K562 (cell line): ENCODE measurements around the gene SAMD8. TPM values are rescaled to one million over a fixed set of nuclear protein-coding genes. Genes with fewer than 3 reads are reported as not detected.

Experiments
- ATAC-seq: fragments of 200-7000 bp; cut with Tn5 transposase; 3 replicates; pipeline ENCODE4 v1.9.1; 2020; ENCODE audit warnings: moderate library complexity
- BruUV-seq: library from RNA; stranded (reverse); fragments of 400-500 nt; replicated peaks from 2 replicates; lab custom pipeline; 2021; lab: Mats Ljungman, UMichigan
- CTCF ChIA-PET: fragments of 300-600 bp; formaldehyde crosslinking; extraction: SDS; loops from one replicate; lab custom pipeline; 2021; ENCODE audit warnings: low intra/inter-chr PET ratio; lab: Yijun Ruan, JAX
- POLR2A ChIA-PET: fragments of 300-600, 350-650 bp; sonication (Branson Sonifier 250); formaldehyde crosslinking; extraction: SDS; loops from one replicate; lab custom pipeline; 2021; ENCODE audit warnings: antibody characterized with exemption, inconsistent platforms; lab: Yijun Ruan, JAX
- DNase-seq, 4 experiments: peaks; one replicate each; pipeline versions ENCODE4 v3.0.0 to v3.0.0-alpha.2; 2011 to 2018; ENCODE audit warnings: low spot score in 3 of 4, mixed read lengths in 3 of 4; ENCODE audit errors: extremely low read depth in 1 of 4
- FAIRE-seq: peaks from 2 replicates; lab custom pipeline; 2011; peaks lifted over from hg19 to GRCh38; lab: Jason Lieb, UNC
- H2AFZ ChIP-seq: 2 replicates; pipeline ENCODE4 v1.6.0; 2011; ENCODE audit warnings: low read depth, low read length, control low read depth, inconsistent platforms
- H3K27ac ChIP-seq: fragments of 200-600 bp; 3 replicates; pipeline ENCODE4 v1.8.0; 2011; ENCODE audit warnings: low read depth, mild to moderate bottlenecking, control low read depth, inconsistent platforms, low read length, moderate library complexity, mixed read lengths; ENCODE audit errors: extremely low read depth
- H3K27me3 ChIP-seq, 2 experiments: fragments of 300-600 bp in 1 of 2; 2 replicates in 1 of 2; 3 replicates in 1 of 2; pipeline versions ENCODE4 v1.6.0 to v1.8.0; 2011; ENCODE audit warnings: inconsistent platforms in 2 of 2, low read length in 2 of 2, mild to moderate bottlenecking in 1 of 2, mixed read lengths in 1 of 2, moderate library complexity in 1 of 2; ENCODE audit not compliant: control insufficient read depth in 2 of 2, insufficient read depth in 2 of 2
- H3K36me3 ChIP-seq: fragments of 300-600 bp; 3 replicates; pipeline ENCODE4 v1.8.0; 2011; ENCODE audit warnings: mild to moderate bottlenecking, low read length, inconsistent platforms; ENCODE audit not compliant: control insufficient read depth, insufficient read depth
- H3K4me1 ChIP-seq, 2 experiments: fragments of 200-600 bp in 1 of 2; replicated peaks in 1 of 2; 2 replicates in 1 of 2; 3 replicates in 1 of 2; pipeline versions ENCODE4 v1.5.1 to v1.8.0; 2011; ENCODE audit warnings: inconsistent platforms in 2 of 2, low read length in 2 of 2, mild to moderate bottlenecking in 1 of 2, mixed read lengths in 1 of 2, moderate library complexity in 1 of 2; ENCODE audit not compliant: control insufficient read depth in 2 of 2, insufficient read depth in 2 of 2
- H3K4me2 ChIP-seq: 2 replicates; pipeline ENCODE4 v1.6.1; 2011; ENCODE audit warnings: low read length, control low read depth, inconsistent platforms, mixed read lengths; ENCODE audit not compliant: insufficient read depth
- H3K4me3 ChIP-seq: fragments of 200-600 bp; sonication (generic), shearing (Covaris generic); 2 replicates; pipeline ENCODE4 v1.5.1; 2016; ENCODE audit warnings: control low read depth, inconsistent platforms
- H3K79me2 ChIP-seq: fragments of 200-600 bp; 3 replicates; pipeline ENCODE4 v1.8.0; 2011; ENCODE audit warnings: low read length, inconsistent platforms; ENCODE audit not compliant: control insufficient read depth, insufficient read depth
- H3K9ac ChIP-seq, 2 experiments: 2 replicates each; pipeline versions ENCODE4 v1.6.0 to v1.6.1; 2011; ENCODE audit warnings: low read depth in 2 of 2, low read length in 2 of 2, control low read depth in 1 of 2, inconsistent platforms in 1 of 2, mild to moderate bottlenecking in 1 of 2, mixed read lengths in 1 of 2; ENCODE audit not compliant: insufficient read depth in 1 of 2
- H3K9me1 ChIP-seq: one replicate; pipeline ENCODE4 v1.6.0; 2011; ENCODE audit warnings: inconsistent platforms, mild to moderate bottlenecking, low read length, moderate library complexity; ENCODE audit not compliant: control insufficient read depth, insufficient read depth
- H3K9me3 ChIP-seq: replicated peaks from 2 replicates; pipeline ENCODE4 v1.5.1; 2011; ENCODE audit warnings: low read depth, low read length, inconsistent platforms; ENCODE audit not compliant: control insufficient read depth, insufficient read depth
- H4K20me1 ChIP-seq: replicated peaks from 2 replicates; pipeline ENCODE4 v1.6.1; 2011; ENCODE audit warnings: low read length, inconsistent platforms, mixed read lengths; ENCODE audit not compliant: control insufficient read depth, insufficient read depth
- CTCFL ChIP-seq: IDR thresholded peaks from 2 replicates; pipeline ENCODE4 v1.6.1; 2011; ENCODE audit warnings: borderline replicate concordance, low read depth, mild to moderate bottlenecking, moderate library complexity, low read length; ENCODE audit not compliant: insufficient read depth, poor library complexity, severe bottlenecking
- HDAC3 ChIP-seq: fragments of 450-650 bp; IDR thresholded peaks from 2 replicates; pipeline ENCODE4 v1.6.1; 2018; ENCODE audit warnings: borderline replicate concordance, mild to moderate bottlenecking, moderate library complexity; ENCODE audit not compliant: partially characterized antibody
- RAD51 ChIP-seq: fragments of 450-650 bp; IDR thresholded peaks from 2 replicates; pipeline ENCODE4 v1.7.1; 2016; ENCODE audit warnings: low read depth, mild to moderate bottlenecking, borderline replicate concordance
- ZBTB2 ChIP-seq: fragments of 450-650 bp; IDR thresholded peaks from 2 replicates; pipeline ENCODE4 v1.6.1; 2016; ENCODE audit warnings: antibody characterized with exemption
- ZNF277 ChIP-seq: fragments of 250-450 bp; sonication (Bioruptor Pico); IDR thresholded peaks from 2 replicates; pipeline ENCODE4 v1.8.0; 2022; ENCODE audit warnings: inconsistent platforms, mild to moderate bottlenecking, moderate library complexity, borderline replicate concordance
- WGBS: fragments of 100-300 bp; shearing (Covaris generic); methylation state at CpG from one replicate; pipeline ENCODE4 v1.1.6; 2016; ENCODE audit warnings: low coverage, mixed read lengths; ENCODE audit not compliant: insufficient coverage; ENCODE audit errors: missing lambda C conversion rate; 5-methylcytosine and 5-hydroxymethylcytosine counted together
- in situ Hi-C: fragments of 300-500 bp; cut with MboI; formaldehyde crosslinking; loops from 4 replicates; pipeline ENCODE4 v1.15.0; 2018; ENCODE audit warnings: inconsistent platforms, mixed read lengths
- intact Hi-C: fragments of 100-400 bp; cut with micrococcal nuclease; formaldehyde crosslinking; loops from 2 replicates; pipeline ENCODE4 v1.14.2; 2022
- polyA plus RNA-seq, 8 experiments: library from polyadenylated mRNA; depleted of rRNA in 4 of 8; stranded (reverse) in 5 of 8; unstranded in 3 of 8; fragments of >200 nt; fragmentation: Nextera tagmentation in 2 of 8; fragmentation: Illumina TruSeq in 1 of 8; extraction: Ambion mirVana in 2 of 8; extraction: Trizol in 1 of 8; gene quantifications; 2 replicates each; pipeline versions ENCODE4 v1.2.1 to v1.2.3, GENCODE V29; 2011 to 2014; ENCODE audit warnings: inconsistent platforms in 1 of 8, missing spikeins in 1 of 8
- total RNA-seq, 7 experiments: library from RNA; depleted of rRNA in 6 of 7; stranded (reverse); fragments of >200 nt in 6 of 7; fragmentation: Illumina TruSeq in 2 of 7; extraction: Trizol in 2 of 7; gene quantifications; 2 replicates each; pipeline versions ENCODE4 v1.2.1 to v1.2.3, GENCODE V29; 2011 to 2021; ENCODE audit warnings: low replicate concordance in 1 of 7

The SAMD8 gene
- total and polyA plus RNA-seq, 9 of the 15 experiments (the other 6 are each of a cell fraction or from before 2014, with no cell fraction given), result 2.7 to 16.1 (median 6.2) TPM

GRCh38 chr10:75068523-75068922 lies 42.9 kb upstream of the SAMD8 start (continued):
- no peak for TF ChIP-seq HDAC3
- TF ChIP-seq, all 486 proteins: peak for 0

- no peak overlapping the region for H3K4me3 ChIP-seq
- peak overlapping the region; percentile 54; the same call in 1 of the 2 replicates for H2AFZ ChIP-seq
- H3K79me2 ChIP-seq, result no peaks in the 10 kb centered on the region
- H3K4me1 ChIP-seq, result peaks cover 0 to 12% of the 10 kb centered on the region in 2 experiments; a peak in 3 of 5 replicates
- in situ Hi-C loops (no loop called here), intact Hi-C loops (no loop called here)
- H3K9ac ChIP-seq, result peak overlapping the region in 1 of 2 experiments; percentile 54; a peak in 1 of 4 replicates
- no peak overlapping the region for H3K4me2 ChIP-seq
- CTCF ChIA-PET, result no interaction called here
- BruUV-seq, result no TSS peak
- FAIRE-seq (peak; percentile 11), DNase-seq (no peak), ATAC-seq (peak; percentile 11; the same call in 2 of the 3 replicates)
- no peaks in the 10 kb centered on the region for H3K9me3 ChIP-seq
- no peaks in the 10 kb centered on the region for H3K9me1 ChIP-seq
- POLR2A ChIA-PET, result interaction anchor here (0.6 to 1.2 kb wide), 5 partner anchors 11 to 44 kb away, joined by 3 to 4 read pairs (median 3); no protein-coding TSS in a partner anchor
- H3K36me3 ChIP-seq, result no peaks in the 10 kb centered on the region
- WGBS, result 68% methylated on average over 11 of the region's 11 CpGs
- H4K20me1 ChIP-seq, result no peaks in the 10 kb centered on the region
- no peak overlapping the region for H3K27ac ChIP-seq
- no peaks in the 10 kb centered on the region for H3K27me3 ChIP-seq
- no peak for TF ChIP-seq RAD51
- TF ChIP-seq CTCFL, result no peak
- TF ChIP-seq ZBTB2, result no peak
- no peak for TF ChIP-seq ZNF277 (CRISPR knock-in tag)
These were observed 41.0 kb upstream of the SAMD8 start for GRCh38 chr10:75070476-75070875.
